Lower leg skin (tissue), 4 donors: Measurements from ENCODE around the gene NFKBIB. TPM values are rescaled to one million over a fixed set of nuclear protein-coding genes. Genes with fewer than 3 reads are reported as not detected.
"Not testable (repeated sequence)": the region's sequence is repeated elsewhere in the genome, so short reads cannot be mapped to it uniquely, and the experiment has no call there.

Experiments used
- DNase-seq, 2 donors: peaks; one replicate each; pipeline ENCODE4 v3.0.0-alpha.2; 2019; ENCODE audit warnings: low spot score in 2 of 2
- H3K4me3 ChIP-seq: fragments of 200-600 bp; sonication (generic); 2 replicates; pipeline ENCODE4 v1.5.1; 2017; ENCODE audit warnings: mild to moderate bottlenecking, low read depth; ENCODE audit not compliant: poor library complexity, severe bottlenecking
- POLR2A ChIP-seq, 2 donors: fragments of 450-650 bp; IDR thresholded peaks; one replicate each; pipeline ENCODE4 v1.6.1; 2016 to 2017; ENCODE audit warnings: antibody characterized with exemption in 2 of 2, mild to moderate bottlenecking in 1 of 2, moderate library complexity in 1 of 2
- WGBS, 2 donors: methylation state at CpG; one replicate each; pipeline ENCODE4 v1.1.5; 2018; 5-methylcytosine and 5-hydroxymethylcytosine counted together
- intact Hi-C: fragments of 100-400 bp; cut with DNase I; formaldehyde crosslinking; loops from one replicate; pipeline ENCODE4 v1.15.0; 2023; ENCODE audit warnings: low total_unique reads
- total RNA-seq, 4 donors: library from RNA; depleted of rRNA; stranded (reverse); fragments of >200 nt; gene quantifications; one replicate each; pipeline ENCODE4 v1.1.0, GENCODE V29; 2016
- TF ChIP-seq, protein P1 (sequence below), 3 donors: fragments of 450-650 bp; IDR thresholded peaks; one replicate each; pipeline ENCODE4 v1.5.1; 2016; ENCODE audit warnings: antibody characterized with exemption in 3 of 3, mild to moderate bottlenecking in 3 of 3, moderate library complexity in 2 of 3

Gene NFKBIB
- total RNA-seq, 4 donors from 2014 or later: 26.9 to 51.2 (median 31.5) TPM

- TF ChIP-seq, protein P1, sequence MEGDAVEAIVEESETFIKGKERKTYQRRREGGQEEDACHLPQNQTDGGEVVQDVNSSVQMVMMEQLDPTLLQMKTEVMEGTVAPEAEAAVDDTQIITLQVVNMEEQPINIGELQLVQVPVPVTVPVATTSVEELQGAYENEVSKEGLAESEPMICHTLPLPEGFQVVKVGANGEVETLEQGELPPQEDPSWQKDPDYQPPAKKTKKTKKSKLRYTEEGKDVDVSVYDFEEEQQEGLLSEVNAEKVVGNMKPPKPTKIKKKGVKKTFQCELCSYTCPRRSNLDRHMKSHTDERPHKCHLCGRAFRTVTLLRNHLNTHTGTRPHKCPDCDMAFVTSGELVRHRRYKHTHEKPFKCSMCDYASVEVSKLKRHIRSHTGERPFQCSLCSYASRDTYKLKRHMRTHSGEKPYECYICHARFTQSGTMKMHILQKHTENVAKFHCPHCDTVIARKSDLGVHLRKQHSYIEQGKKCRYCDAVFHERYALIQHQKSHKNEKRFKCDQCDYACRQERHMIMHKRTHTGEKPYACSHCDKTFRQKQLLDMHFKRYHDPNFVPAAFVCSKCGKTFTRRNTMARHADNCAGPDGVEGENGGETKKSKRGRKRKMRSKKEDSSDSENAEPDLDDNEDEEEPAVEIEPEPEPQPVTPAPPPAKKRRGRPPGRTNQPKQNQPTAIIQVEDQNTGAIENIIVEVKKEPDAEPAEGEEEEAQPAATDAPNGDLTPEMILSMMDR (IDR thresholded peaks at IDR 0.05): no peak
- no peak for TF ChIP-seq POLR2A (IDR thresholded peaks at IDR 0.05)
Measured at GRCh38 chr19:38880076-38880881, 19.5 kb upstream of the NFKBIB start.

DNA sequence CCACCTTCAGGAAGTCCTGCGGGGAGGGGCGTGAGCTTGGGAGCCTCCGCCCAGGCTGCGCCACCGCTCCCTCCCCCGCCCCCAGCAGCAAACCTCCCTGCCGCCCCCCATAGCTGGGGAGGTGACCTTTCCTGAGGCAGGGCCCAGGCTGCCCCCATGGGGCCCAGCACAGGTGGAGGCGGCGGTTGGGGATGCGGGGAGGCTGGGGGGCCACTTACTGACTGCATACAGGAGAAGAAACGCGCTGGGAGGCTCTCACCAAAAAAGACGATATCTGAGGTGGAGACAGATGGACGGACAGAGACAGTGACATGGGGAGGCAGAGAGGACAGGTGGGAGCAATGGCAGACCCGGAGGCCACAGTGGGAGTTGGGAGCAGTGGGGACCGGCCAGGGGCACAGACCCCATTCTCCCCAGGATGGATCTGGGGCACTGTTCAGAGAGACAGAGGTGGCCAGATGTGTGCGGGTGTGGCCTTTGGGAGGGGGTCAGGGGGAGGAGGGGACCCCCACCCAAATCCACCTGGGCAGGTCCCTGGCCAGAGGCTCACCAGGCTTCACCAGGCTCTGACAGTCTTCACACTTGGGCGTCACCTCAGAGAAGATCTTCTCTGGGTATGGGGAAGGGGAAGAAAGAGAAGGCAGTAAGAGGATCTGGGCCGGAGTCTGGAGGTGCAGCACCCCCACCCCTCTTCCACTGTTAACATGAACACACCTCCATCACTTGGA is 18.7 kb upstream of the NFKBIB start:
- no peak overlapping the region for H3K4me3 ChIP-seq
- TF ChIP-seq, protein P1 (IDR thresholded peaks at IDR 0.05): no peak
- no peak for TF ChIP-seq POLR2A (IDR thresholded peaks at IDR 0.05)
- 94 to 95% methylated on average over 15 to 19 of the region's 19 CpGs for WGBS, 2 donors
- no peak for DNase-seq
- intact Hi-C loops: no loop called here

More at GRCh38 chr19:38880076-38880881, 19.5 kb upstream of the NFKBIB start:
- intact Hi-C loops: no loop called here
- no peak overlapping the region for H3K4me3 ChIP-seq
- 93 to 95% methylated on average over 19 of the region's 19 CpGs for WGBS, 2 donors
- DNase-seq: no peak

- TF ChIP-seq POLR2A (IDR thresholded peaks at IDR 0.05): no peak
- TF ChIP-seq, protein P1 (IDR thresholded peaks at IDR 0.05): no peak
- H3K4me3 ChIP-seq: no peak overlapping the region
- intact Hi-C loops: no loop called here
- 91 to 92% methylated on average over 9 of the region's 9 CpGs for WGBS, 2 donors
- DNase-seq: no peak
Measured at GRCh38 chr19:38883286-38883685, 16.5 kb upstream of the NFKBIB start.

DNA sequence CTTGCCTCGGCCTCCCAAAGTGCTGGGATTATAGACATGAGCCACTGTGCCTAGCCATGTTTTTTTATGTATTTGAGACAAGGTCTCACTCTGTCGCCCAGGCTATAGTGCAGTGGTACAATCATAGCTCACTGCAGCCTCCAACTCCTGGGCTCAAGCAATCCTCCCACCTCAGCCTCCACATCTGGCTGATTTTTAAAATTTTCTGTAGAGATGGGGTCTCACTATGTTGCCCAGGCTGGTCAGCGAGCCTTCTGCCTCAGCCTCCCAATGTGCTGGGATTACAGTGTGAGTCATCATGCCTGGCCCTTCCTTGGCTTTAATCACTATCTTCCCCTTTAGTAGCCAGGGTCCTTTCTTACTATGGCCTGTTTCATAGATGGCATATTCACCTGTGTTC is 15.1 kb upstream of the NFKBIB start:
- H3K4me3 ChIP-seq, DNase-seq, intact Hi-C loops: not testable (repeated sequence)
- 97 to 100% methylated on average over 3 of the region's 3 CpGs for WGBS, 2 donors

GRCh38 chr19:38888876-38889275 is 10.9 kb upstream of the NFKBIB start:
- TF ChIP-seq, protein P1 (IDR thresholded peaks at IDR 0.05): no peak
- TF ChIP-seq POLR2A (IDR thresholded peaks at IDR 0.05): no peak
- no peak for DNase-seq
- no peak overlapping the region for H3K4me3 ChIP-seq
- 90 to 91% methylated on average over 17 of the region's 17 CpGs for WGBS, 2 donors
- intact Hi-C loops: no loop called here

GRCh38 chr19:38889803-38890202 is 10.0 kb upstream of the NFKBIB start:
- TF ChIP-seq, protein P1 (IDR thresholded peaks at IDR 0.05): no peak
- no peak for TF ChIP-seq POLR2A (IDR thresholded peaks at IDR 0.05)
- no peak for DNase-seq
- intact Hi-C loops: no loop called here
- no peak overlapping the region for H3K4me3 ChIP-seq
- WGBS, 2 donors: 89 to 93% methylated on average over 8 of the region's 8 CpGs
